ENCODE data around the gene EMCN.

DNA sequence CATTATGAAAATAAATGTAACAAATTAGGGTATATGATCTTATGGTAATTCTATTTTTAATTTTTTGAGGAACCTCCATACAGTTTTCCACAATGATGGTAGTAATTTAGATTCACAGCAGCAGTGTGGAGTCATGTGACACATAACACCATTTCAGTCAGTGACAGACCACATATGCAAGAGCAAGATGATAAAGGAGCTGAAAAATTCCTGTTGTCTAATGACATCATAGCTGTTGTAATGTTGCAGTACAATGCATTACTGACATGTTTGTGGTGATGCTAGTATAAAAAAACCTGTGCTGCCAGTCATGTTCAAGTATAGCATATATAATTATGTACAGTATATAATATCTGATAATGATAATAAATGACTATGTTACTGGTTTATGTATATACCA, 28.5 kb downstream of the EMCN start:
- TF ChIP-seq, protein P1, sequence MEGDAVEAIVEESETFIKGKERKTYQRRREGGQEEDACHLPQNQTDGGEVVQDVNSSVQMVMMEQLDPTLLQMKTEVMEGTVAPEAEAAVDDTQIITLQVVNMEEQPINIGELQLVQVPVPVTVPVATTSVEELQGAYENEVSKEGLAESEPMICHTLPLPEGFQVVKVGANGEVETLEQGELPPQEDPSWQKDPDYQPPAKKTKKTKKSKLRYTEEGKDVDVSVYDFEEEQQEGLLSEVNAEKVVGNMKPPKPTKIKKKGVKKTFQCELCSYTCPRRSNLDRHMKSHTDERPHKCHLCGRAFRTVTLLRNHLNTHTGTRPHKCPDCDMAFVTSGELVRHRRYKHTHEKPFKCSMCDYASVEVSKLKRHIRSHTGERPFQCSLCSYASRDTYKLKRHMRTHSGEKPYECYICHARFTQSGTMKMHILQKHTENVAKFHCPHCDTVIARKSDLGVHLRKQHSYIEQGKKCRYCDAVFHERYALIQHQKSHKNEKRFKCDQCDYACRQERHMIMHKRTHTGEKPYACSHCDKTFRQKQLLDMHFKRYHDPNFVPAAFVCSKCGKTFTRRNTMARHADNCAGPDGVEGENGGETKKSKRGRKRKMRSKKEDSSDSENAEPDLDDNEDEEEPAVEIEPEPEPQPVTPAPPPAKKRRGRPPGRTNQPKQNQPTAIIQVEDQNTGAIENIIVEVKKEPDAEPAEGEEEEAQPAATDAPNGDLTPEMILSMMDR (IDR thresholded peaks at IDR 0.05; ENCODE audit: low read depth, low read length, poor library complexity, severe bottlenecking), result no peak
- no peak for TF ChIP-seq EZH2phosphoT487 (IDR thresholded peaks at IDR 0.05; ENCODE audit: borderline replicate concordance, low read length)

All from DOHH2 (cell line).